ENCODE data around the gene AFDN. TPM values are rescaled to one million over a fixed set of nuclear protein-coding genes. Genes with fewer than 3 reads are reported as not detected.

AFDN gene
- total RNA-seq, 4 donors from 2014 or later = 134 to 179 (median 144) TPM

- Histone ChIP-seq H3K27ac (no peak overlapping the region), H3K27me3 (no peaks in the 10 kb centered on the region), H3K36me3 (peaks cover 0 to 7% (median 0%) of the 10 kb centered on the region in 3 donors), H3K4me1 (peaks cover 0 to 21% (median 0%) of the 10 kb centered on the region in 4 donors), H3K9me3 (no peaks in the 10 kb centered on the region), H3K4me3 (no peak overlapping the region)
- TF ChIP-seq POLR2A (IDR thresholded peaks at IDR 0.05) (no peak), CTCF (IDR thresholded peaks at IDR 0.05) (no peak), EP300 (IDR thresholded peaks at IDR 0.05) (no peak)
- no peak for DNase-seq (ENCODE audit: low spot score in 2 of 2)
These were observed 34.7 kb downstream of the AFDN start for GRCh38 chr6:167861424-167861823.

GRCh38 chr6:167863897-167864296, 37.2 kb downstream of the AFDN start:
- no peak overlapping the region for H3K4me3 ChIP-seq
- DNase-seq (ENCODE audit: low spot score in 2 of 2) = no peak
- no peaks in the 10 kb centered on the region for H3K27me3 ChIP-seq
- no peak overlapping the region for H3K27ac ChIP-seq
- no peak for TF ChIP-seq POLR2A (IDR thresholded peaks at IDR 0.05)
- TF ChIP-seq EP300 (IDR thresholded peaks at IDR 0.05) = no peak
- TF ChIP-seq CTCF (IDR thresholded peaks at IDR 0.05) = no peak
- H3K4me1 ChIP-seq = peaks cover 0 to 9% (median 0%) of the 10 kb centered on the region in 4 donors
- H3K9me3 ChIP-seq = no peaks in the 10 kb centered on the region
- 84 to 87% methylated on average over 4 of the region's 4 CpGs for WGBS, 2 donors
- H3K36me3 ChIP-seq = peaks cover 0 to 13% (median 0%) of the 10 kb centered on the region in 3 donors

GRCh38 chr6:167866642-167867041, 39.9 kb downstream of the AFDN start:
- no peak for DNase-seq (ENCODE audit: low spot score in 2 of 2)
- Histone ChIP-seq H3K27me3 (no peaks in the 10 kb centered on the region), H3K27ac (no peak overlapping the region), H3K36me3 (peaks cover 0 to 15% (median 0%) of the 10 kb centered on the region in 3 donors), H3K4me3 (no peak overlapping the region), H3K9me3 (no peaks in the 10 kb centered on the region), H3K4me1 (peaks cover 0 to under 1% (median 0%) of the 10 kb centered on the region in 4 donors)
- WGBS, 2 donors = 73 to 75% methylated on average over 8 of the region's 8 CpGs
- TF ChIP-seq EP300 (IDR thresholded peaks at IDR 0.05) (no peak), POLR2A (IDR thresholded peaks at IDR 0.05) (no peak), CTCF (IDR thresholded peaks at IDR 0.05) (no peak)

- peak; percentile 26 to 45 for DNase-seq (ENCODE audit: low spot score in 2 of 2)
- H3K4me3 ChIP-seq = no peak overlapping the region
- no peaks in the 10 kb centered on the region for H3K27me3 ChIP-seq
- no peak for TF ChIP-seq POLR2A (IDR thresholded peaks at IDR 0.05)
- TF ChIP-seq EP300 (IDR thresholded peaks at IDR 0.05) = no peak
- no peak for TF ChIP-seq CTCF (IDR thresholded peaks at IDR 0.05)
- no peak overlapping the region for H3K27ac ChIP-seq
- H3K9me3 ChIP-seq = no peaks in the 10 kb centered on the region
- 77 to 82% methylated on average over 3 of the region's 3 CpGs for WGBS, 2 donors
- no peaks in the 10 kb centered on the region for H3K4me1 ChIP-seq
- peaks cover 0 to 14% (median 0%) of the 10 kb centered on the region in 3 donors for H3K36me3 ChIP-seq
These were observed 43.6 kb downstream of the AFDN start for GRCh38 chr6:167870321-167870720.

GRCh38 chr6:167872538-167873210, 46.0 kb downstream of the AFDN start:
- TF ChIP-seq CTCF (IDR thresholded peaks at IDR 0.05) (no peak), EP300 (IDR thresholded peaks at IDR 0.05) (no peak), POLR2A (IDR thresholded peaks at IDR 0.05) (no peak)
- no peaks in the 10 kb centered on the region for H3K9me3 ChIP-seq
- no peak for DNase-seq (ENCODE audit: low spot score in 2 of 2)
- no peaks in the 10 kb centered on the region for H3K27me3 ChIP-seq
- 89 to 91% methylated on average over 2 of the region's 2 CpGs for WGBS, 2 donors
- no peaks in the 10 kb centered on the region for H3K4me1 ChIP-seq
- H3K36me3 ChIP-seq = peaks cover 0 to 22% (median 0%) of the 10 kb centered on the region in 3 donors
- no peak overlapping the region for H3K27ac ChIP-seq
- H3K4me3 ChIP-seq = no peak overlapping the region
